Measurements from ENCODE around the gene PDZD2.
"Not testable (repeated sequence)": the region's sequence is repeated elsewhere in the genome, so short reads cannot be mapped to it uniquely, and the experiment has no call there.

PDZD2 gene

DNA sequence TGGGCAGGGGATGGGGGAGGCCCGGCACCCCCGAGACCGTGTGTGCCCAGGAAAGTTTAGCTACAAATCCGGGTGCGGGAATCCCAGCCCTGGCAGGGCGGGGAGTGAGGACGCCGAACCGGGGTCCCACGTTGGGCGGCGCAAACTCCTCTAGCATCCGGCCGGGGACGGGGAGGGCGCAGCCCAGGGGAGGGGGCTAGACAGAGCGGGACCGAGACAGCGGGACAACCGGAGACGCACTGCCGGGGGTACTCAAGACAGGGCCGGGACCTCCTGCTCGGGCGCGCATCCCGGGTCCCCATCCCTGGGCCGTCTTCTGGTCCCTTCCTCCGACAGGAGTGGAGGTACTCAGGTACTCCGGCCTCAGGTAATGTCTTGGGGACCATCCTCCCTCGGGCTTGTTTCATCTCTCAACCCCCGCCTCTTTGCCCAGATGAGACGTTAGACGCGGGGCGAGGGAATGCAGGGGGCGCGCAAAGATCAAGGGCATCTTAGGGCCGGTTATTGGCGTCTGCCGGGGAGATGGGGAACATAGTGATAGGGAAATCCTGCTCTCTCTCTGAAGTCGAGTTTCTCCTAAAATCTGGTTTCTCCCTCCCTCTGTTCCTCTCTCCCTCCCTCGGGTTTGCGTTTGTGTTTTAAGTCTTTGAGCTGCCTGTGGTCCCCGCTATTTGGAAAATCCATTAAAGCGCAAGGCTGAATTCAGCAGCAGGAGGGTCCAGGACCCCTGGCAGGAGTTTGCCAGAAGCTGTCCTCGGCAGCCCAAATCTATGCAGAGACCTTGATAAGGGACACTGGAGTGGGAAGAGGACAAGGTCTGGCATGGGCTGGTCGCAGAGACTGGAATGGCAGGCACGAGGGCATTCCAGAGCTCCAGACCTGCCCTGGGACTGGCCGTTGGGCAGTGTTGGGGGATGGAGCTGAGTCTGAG lies 815 bp downstream of the PDZD2 start:
- DNase-seq = no peak

DNA sequence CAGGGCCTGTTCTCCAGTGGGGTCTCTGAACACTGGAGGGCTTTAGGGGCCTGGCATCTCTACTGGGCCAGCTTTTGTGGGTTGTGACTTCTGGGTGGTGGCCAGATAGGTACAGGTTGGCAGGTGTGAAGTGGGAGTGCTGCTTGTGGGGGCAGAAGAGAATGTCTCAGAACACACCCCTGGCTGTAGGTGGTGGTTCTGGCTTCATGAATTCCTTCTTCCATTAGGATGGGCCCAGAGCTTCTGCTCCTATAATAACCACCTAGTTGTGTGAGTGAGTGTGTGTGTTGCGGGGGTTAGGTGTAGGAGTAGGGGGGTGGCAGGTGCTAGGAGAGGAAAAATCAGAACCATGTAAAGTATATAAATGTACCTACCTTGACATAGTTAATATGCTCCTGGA lies 1.6 kb downstream of the PDZD2 start:
- DNase-seq = no peak

DNA sequence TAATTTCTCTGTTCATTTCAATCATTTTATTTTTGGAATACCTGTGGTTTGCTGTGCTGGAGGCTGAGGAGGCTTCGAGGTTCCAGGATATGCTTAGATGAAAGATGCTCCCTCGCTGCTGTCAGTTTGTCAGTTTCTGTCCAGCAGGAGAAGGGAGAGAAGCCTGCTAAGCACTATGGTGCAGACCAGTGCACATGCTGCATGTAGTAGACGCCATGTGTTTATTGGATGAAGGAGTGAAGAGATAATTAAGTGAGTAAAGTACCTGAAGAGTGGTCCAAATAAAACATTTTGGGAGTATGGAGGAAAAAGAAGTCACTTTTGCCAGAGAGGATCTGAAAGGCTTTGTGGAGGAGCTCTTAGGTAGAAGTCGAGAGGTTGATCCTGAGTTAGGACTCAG lies 2.1 kb downstream of the PDZD2 start:
- no peak for DNase-seq

DNA sequence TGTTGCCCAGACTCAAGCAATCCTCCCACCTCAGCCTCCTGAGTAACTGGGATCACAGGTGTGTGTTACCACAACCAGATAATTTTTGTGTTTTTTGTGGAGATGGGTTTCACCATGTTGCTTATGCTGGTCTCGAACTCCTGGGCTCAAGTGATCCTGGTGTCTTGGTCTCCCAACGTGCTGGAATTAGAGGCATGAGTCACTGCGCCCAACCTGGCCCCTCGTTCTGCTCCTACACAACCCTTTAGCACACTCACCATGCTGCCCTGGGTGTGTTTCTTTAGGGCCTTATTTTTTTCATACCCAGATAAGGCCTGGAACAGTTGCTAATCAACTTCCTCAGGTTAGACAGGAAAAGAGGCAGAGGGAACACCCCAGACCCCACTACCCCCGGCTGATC lies 2.6 kb downstream of the PDZD2 start:
- DNase-seq = no peak

DNA sequence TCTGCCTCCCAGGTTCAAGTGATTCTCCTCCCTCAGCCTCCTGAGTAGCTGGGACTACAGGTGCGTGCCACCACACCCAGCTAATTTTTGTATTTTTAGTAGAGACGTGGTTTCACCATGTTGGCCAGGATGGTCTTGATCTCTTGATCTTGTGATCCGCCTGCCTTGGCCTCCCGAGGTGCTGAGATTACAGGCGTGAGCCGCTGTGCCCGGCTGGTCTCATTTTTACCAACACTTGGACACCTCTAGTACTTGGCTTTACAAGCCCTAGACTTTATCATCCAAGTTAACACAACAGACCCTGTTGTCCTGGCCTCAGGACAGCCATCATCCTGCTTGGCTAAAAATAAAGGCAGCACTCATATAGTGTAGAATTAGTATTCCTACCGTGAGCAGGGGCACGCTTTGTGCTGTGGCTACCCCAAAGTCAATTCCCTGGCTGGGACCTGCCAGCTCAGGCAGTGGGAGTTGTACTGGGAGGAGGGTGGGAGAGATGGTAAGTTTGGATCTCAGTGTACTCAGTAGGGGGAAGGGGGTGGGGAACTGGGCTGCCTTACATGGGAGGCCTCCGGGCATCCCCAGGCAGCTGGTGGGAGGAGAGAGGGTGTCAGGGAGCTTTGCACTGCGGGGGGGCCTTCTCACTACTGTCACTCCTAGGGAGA lies 6.6 kb downstream of the PDZD2 start:
- DNase-seq = no peak

DNA sequence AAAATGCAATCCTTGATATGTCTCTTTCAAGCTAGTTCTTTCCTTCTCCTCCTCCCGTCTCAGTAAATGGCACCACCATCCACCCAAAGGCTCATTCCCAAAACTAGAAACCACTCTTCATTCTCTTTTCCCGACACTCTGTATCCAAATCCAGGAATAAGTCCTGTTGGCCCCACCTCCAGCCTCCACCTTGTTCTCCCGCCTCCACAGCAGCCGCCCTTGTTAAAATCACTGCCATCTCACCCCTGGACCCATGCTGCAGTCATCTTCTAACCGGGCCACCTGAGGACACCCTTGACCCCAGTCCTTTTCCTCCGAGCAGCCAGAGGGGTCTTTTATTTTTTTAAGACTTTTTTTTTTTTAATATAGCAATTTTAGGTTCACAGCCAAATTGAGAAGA lies 9.4 kb downstream of the PDZD2 start:
- DNase-seq = no peak

DNA sequence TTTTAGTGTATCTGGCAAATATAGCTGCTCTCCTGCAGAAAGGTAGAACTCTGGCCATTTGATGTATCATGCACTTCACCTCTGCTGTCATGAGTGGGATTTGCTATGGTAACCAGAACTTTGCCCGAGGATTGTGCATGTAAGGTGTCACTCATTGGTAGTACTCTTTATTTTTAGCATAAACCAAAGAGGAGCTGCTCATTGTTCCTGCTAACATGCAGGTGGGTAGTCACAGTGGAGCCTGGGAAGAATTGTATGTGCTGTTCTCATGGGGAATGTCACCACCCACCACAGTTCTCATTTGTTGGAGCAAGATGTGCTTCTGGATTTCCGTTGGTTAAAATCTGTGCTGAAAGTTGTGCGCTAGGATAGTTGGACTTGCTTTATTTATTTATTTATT lies 12.3 kb downstream of the PDZD2 start:
- DNase-seq = no peak

DNA sequence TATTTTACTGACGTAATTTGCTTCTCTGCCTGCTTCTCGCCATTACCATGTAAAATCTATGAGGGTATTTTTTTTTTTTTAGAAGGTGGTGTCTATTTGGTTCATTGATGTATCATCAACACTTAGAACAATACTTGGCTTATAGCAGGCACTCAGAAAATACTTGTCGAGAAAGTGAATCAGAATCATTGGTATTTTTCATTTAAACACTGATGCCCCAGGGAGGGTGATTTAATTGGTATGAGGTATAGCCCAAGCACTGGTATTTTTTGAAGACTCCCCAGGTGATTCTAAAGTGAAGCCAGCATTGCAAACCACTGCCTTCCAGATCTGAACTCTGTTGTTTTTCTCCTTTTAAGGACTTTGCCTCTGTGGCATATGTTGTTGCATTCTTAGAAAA lies 16.6 kb downstream of the PDZD2 start:
- DNase-seq = no peak

DNA sequence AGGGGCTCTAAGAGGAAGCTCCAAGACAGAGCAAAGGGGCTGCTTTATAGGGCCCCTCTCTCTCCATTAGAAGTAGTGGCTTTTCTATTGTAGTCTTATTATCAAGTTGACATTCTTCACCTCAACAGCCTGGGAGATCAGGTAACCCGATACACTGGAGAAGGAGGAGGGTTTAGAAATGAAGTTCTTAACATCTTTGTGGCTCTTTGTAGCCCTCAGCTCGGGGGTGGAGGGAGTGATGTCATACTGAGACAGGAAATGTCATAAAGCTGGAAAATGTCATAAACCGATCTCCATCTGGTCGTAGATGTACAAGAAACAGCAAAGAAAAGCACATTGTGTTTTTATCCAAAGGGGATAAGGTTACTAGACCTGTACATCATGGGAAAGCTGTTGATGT lies 17.9 kb downstream of the PDZD2 start:
- no peak for DNase-seq

DNA sequence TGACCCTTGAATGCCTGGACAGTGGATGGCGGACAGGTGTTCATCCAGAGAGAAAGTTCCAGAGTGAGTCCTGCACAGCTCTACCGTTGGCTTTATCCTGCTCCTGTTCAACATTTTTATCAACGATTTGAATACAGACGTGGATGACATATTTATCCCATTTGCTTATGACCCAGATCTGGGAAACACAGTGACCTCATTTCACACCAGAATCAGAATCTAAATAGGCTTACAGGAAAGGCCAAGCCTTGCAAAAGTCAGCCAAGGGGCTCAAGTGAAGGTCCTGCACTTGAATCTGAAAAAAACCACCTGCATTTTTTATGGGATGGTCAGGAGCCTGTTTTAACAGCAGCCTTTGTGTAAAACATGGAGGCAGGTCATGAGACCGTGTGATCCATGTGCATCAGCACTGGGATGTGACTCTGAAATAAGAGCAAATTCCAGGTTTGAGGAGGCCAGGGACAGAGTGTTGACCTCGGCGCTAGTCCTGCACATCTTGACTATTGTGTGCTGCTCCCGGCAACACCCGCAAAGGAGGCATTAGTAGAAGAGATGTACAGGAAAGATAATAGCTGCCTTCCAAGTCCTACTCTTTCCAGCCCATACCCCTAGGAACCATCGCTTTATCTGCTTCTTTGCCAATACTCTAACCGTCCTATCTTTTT lies 18.5 kb downstream of the PDZD2 start:
- no peak for DNase-seq

DNA sequence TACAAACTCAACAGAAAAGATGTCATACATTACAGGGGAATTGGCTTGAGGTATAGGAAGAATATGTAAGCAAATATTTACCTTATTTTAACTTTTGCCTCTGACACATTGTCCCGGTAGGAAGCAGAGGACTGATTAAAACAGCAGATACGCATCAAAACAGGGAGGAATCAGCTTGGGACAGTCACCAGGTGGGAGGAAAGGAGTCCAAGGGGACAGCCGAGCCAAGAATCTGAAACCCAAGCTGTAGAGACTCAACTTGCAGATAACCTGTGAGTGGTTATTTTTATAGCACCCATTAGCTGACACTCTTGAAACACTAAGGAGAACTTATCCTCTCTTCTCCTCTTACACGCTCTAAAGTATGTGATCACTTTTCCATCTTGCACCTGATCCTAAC lies 22.3 kb downstream of the PDZD2 start:
- no peak for DNase-seq

DNA sequence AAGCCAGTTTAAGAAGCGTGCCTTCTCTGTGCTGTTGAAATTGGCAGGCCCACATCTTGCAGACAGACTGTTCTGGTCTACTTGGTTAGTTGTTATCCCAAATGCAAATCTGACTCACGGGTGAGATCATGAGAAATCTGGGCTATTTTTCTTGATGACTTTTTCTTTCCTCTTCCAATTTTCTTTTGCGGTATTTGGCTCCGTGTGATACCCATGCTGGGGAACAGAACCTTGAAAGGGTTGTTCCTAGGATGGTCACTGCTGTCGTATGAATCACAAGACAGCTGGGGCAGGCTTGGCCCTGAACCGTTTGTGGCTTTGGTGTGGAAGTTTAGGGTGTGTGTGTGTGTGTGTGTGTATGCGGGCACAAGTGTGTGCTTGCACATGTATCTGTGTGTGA lies 24.6 kb downstream of the PDZD2 start:
- no peak for DNase-seq

DNA sequence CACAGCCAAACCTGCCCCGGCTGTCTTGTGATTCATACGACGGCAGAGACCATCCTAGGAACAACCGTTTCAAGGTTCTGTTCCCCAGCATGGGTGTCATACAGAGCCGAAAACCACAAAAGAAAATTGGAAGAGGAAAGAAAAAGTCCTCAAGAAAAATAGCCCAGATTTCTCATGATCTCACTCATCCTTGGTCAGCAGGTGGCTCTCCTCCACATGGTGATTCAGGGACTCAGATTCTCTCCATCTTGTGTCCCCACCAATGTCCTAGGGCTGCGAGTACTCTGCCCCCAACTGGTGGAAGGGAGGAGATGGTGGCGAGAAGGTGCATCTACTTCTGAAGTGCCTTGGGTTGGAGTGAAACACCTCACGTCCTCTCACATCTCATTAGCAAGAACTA lies 25.6 kb downstream of the PDZD2 start:
- no peak for DNase-seq

DNA sequence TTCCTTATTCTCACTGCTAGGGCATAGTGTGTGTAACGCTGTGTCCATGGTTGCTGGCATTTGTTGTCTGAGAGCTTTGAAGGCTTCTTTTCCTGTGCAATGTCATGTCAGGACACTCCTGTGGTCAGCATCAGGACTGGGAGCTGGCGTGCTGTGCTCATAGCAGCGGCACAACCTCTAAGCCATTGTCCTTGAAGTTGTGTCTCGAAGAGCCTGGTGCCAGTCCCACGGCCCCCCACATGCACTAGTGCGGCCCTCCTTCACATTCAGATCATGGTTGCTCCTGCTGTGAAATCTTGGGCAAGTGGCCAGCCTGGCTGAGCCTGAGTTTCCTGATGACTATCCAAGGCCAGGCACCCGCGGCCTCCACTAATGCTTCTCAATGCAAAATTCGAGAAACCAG lies 32.4 kb downstream of the PDZD2 start:
- no peak for DNase-seq

DNA sequence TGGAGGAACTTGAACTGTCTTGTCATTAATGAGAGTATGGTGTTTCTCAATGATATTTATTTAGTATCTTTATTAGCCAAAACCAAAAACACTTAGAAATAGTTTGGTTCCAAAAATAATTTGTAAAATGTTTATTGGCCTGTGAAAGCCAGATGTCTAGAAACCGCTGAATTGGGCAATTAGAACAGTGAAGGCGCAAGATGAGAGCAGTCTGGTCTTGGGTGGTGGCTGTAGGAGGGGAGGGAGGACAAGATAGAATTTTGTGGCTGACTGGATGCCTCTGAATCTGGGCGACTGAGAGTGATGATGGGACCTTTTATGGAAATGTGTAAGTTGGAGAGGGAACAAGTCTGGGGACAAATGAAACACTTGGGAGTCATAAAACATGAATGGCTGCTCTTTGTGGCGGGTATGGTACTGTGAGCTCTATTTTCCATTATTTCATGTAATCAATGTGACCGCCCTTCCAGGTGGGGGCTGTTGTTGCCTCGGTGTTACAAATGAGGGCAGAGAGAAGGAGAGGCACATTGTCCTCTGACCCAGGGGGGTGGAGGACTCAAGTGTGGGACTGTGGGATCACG lies 35.5 kb downstream of the PDZD2 start:
- DNase-seq = no peak

DNA sequence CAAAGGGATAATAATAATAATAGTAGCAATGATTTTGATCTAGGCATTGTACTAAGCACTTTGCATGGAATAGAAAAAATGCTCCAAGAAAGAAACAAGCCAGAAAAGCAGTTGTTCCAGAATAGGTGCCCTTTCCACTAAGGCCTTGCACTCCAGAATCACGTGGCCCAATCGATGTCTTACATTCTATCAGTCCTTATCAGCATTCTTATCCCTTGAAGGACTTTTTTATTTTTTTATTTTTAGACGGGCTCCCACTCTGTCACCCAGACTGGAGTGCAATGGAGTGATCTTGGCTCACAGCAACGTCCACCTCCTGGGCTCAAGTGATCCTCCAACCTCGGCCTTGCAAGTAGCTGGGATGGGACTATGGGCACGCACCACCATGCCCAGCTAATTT lies 36.5 kb downstream of the PDZD2 start:
- DNase-seq = no peak

DNA sequence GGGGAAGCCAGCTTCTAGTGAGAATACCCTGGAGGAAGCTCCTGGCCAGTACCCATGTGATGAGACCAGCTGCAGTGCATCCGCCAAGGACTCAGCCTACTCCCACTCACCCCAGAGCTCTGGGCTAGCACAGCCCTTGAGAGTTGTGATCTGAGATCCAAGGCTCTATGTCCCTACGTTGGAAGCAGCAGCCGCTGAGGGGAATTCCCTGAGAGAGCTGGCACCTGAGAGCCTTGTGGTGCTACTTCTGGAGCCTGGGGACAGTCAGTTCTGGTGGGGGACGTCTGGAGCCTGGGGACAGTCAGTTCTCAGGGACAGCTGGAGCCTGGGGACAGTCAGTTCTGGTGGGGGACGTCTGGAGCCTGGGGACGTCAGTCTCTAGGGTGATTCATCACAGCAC lies 39.2 kb downstream of the PDZD2 start:
- no peak for DNase-seq

DNA sequence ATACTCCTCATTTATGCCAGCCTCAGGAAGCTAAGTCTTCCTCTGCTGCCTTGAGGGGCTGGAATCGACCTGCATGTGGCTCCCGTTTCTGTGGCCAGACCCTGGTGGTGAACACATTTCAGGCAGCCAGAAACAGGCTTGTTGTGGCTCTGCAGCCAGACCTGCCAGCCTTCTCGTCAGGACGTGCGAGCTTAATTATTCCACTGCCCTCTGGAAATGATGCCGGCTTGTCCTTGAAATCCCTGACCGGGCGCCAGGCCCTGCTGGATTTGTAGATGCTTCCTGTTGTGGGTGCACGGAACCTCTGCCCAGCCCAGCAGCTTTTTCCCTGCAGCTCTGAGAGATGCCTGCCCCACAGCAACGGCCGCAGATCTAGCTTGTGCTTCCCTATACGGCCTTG lies 41.6 kb downstream of the PDZD2 start:
- no peak for DNase-seq

DNA sequence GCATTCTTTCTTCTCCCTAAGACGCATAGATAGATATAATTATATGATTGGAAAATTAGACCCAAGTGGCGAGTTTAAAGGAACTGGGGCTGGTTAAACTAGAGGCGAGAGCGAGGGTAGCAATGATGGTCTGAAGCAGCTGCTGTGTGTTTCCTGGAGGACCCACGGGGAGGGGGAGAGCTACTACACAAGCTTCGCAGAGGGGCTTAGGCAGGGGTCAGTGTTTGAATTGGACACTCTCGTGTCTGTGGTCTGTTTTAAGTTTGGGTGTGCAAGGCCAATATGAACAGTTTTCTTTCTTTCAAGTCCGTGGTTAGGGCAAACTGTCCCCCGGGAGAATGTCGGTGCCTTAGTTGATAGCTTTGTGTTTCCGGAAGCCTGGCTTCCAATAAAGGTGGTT lies 43.1 kb downstream of the PDZD2 start:
- DNase-seq = no peak

DNA sequence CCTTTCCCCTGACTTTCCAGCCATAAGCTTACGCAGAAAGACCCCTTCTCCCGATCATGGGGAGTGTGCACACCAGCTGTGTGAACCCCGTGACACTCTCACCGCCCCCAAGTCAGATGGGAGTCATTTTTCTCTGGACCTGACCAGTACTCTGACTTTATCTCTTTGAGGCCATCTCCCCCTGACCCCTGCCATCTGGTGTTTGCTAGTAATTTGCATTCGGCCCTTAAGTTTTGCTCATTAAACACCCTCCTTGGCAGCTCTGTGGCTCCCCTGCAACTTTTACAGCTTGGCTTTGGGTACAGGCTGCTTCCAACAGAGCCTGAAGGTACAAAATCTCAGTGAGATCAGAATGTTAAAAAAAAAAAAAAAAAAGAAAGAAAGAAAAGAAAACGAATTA lies 43.9 kb downstream of the PDZD2 start:
- no peak for DNase-seq

DNA sequence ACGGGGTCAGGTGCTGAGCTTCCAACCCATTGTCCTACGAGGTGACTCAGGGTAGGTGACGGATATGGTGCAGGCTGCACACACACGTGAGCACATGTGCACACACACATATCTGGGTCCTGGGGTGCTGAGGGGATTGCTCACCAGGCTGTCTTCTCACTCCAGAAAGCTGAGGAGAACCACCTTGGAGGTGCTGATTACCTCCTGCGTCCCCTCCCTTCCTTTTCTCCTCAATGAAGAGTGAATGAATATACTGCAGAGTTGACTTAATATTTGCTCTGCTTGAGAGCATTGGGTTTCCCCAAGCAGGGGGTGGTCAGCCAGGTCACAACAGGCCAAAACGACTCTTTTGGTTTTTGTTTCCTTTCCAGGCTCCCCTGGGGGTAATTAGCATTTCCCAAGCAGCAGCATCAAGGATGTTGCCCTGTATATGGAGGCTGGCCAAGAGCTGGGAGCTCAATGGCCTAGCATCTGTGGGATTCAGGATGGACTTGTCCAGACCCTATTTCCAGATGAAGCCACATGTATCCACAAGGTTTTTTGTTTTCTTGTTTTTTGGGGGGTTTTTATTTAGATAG lies 49.7 kb downstream of the PDZD2 start:
- no peak for DNase-seq

DNA sequence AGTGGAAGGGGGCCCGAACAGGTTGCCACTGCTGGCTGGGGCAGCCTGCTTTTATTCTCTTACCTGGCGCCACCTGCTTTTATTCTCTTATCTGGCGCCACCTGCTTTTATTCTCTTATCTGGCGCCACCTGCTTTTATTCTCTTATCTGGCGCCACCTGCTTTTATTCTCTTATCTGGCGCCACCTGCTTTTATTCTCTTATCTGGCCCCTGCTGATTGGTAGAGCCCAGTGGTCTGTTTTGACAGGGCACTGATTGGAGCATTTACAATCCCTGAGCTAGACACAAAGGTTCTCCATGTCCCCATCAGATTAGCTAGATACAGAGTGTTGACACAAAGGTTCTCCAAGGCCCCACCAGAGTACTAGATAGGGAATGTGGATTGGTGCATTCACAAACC lies 52.5 kb downstream of the PDZD2 start:
- DNase-seq = not testable (repeated sequence)

DNA sequence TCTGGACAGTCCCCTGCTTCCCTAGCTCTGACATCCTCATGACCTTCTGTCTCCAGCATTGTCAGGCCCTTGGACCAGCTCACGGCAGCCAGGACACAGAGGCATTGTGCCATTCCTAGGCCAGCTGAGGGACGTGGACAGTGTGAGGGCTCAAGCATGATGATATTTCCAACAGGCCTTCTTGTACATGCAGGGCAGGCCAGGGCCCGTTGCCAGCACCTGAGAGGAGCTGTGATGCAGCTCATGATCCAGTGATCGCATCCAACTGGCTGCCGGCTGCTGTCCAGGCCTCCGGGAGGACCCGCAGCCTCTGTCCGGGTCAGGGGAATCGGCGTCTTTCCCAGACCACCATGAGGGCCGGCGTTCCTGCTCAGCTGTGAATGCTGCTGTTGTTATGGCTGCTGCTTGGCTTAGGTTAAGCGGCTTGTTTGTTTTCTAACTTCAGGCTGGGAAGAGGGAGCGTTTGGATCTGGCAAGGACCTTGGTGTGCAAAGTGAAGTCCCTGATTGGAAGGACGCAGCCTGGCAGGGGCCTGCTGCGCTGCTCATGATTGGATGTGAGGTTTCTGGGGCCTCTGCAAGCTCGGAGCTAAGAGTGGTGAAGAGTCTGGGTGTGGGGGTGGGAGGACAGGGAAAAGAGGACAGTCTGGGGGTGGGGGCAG lies 53.8 kb downstream of the PDZD2 start:
- no peak for DNase-seq

Measured in activated T-cell treated with anti-CD3 and anti-CD28 coated beads, Interleukin-2, amount 50 U/mL, for 1 hour (primary cell).